ENCODE measurements around the gene SELENON.

SELENON gene

GRCh38 chr1:25858494-25858893 is 58.5 kb downstream of the SELENON start:
- TF ChIP-seq CTCF (IDR thresholded peaks at IDR 0.05; ENCODE audit: insufficient read depth, low read depth, low read length, missing control alignments): no peak
- DNase-seq (ENCODE audit: low read depth): peak; percentile 28
- peak overlapping the region; percentile 83 for H3K4me3 ChIP-seq (ENCODE audit: low read length)

DNA sequence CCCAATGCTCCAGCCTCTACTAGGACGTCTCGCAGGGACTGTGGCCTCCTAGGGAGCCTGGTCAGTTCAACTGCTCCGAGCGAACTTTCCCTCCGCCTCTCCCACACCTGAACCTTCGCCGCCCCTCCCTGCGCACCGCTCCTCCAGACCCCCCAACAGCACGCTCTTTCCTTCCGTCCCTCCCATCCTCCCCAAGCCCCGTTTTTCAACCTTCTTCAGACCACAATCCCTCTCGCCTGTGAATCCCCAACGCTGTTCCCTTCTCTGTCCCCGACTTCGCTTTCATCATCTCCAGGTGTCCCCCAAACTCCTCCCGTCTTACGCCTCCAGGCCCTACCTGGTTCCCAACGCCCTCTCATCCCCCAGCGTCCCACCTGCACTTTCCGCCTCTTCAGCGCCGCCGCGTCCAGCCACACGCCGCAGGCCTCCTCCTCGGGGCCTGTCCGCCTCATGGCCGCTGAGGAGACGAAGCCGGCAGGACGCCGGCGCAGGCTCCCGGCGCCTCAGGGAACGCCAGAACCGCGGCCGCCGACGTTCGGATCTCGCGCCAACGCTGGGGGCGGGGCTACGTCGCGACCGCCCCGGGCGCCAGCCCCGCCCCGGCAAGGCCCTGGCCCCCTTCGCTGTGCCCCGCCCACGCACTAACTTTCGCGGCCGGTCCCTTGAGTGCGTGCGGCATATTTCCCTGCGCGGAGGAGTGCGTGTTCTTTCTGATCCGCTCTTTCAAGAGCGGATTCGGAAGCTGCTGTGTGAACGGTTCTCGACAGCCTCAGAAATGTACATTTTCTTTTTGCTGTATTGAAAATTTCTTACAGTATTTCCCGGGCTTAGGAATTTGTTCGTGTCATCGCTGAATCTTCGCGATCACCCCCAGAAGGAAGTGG is 59.2 kb downstream of the SELENON start, which contains the start of gene AUNIP:
TSS of gene AUNIP (minus strand) at position 552 of the 884 bp plus-strand sequence. CDS start at position 452, 100 bp downstream.
- TF ChIP-seq CTCF (IDR thresholded peaks at IDR 0.05; ENCODE audit: insufficient read depth, low read depth, low read length, missing control alignments): no peak
- peak; percentile 88 for DNase-seq (ENCODE audit: low read depth)
- H3K4me3 ChIP-seq (ENCODE audit: low read length): peak within 1 kb of the TSS; percentile 83

- H3K4me3 ChIP-seq (ENCODE audit: low read length): no peak overlapping the region
- TF ChIP-seq CTCF (IDR thresholded peaks at IDR 0.05; ENCODE audit: insufficient read depth, low read depth, low read length, missing control alignments): no peak
- DNase-seq (ENCODE audit: low read depth): no peak
Observed at GRCh38 chr1:25861316-25862286, 61.6 kb downstream of the SELENON start.

DNA sequence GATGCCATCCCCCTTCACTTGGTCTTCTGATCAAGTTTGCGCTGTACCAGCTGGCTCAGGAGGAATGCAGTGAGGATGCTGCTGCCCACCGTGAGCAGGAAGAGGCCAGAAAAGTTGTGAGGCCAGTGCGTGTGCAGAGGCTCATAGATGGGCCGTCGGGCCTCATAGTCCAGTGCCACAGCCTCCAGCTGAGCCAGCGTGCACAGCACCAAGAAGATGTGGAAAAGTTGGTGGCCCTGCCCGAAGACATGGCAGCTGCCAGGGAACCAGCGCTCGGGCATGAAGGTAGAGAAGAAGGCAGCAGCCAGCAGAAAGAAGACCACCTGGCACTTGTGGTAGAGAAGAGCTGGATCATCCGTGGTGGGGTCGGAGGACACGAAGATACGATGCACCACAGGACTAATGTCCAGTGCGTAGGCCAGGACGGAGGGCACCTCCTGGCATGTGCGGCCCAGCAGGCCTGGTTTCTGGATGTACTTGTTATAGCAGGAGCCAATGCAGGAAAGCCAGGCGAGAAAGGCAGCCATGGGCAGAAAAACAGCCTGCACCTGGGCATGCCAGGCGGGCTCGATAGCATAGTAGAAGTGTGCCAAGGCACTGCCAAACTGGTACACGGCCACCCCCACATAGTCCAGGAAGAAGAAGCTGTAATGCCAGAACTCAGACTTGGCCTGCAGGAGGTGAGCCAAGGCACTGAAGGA is 62.9 kb downstream of the SELENON start:
- DNase-seq (ENCODE audit: low read depth): no peak
- no peak overlapping the region for H3K4me3 ChIP-seq (ENCODE audit: low read length)
- TF ChIP-seq CTCF (IDR thresholded peaks at IDR 0.05; ENCODE audit: insufficient read depth, low read depth, low read length, missing control alignments): no peak

- no peak for TF ChIP-seq CTCF (IDR thresholded peaks at IDR 0.05; ENCODE audit: insufficient read depth, low read depth, low read length, missing control alignments)
- DNase-seq (ENCODE audit: low read depth): no peak
- H3K4me3 ChIP-seq (ENCODE audit: low read length): no peak overlapping the region
Observed at GRCh38 chr1:25863486-25864262, 63.7 kb downstream of the SELENON start.

DNA sequence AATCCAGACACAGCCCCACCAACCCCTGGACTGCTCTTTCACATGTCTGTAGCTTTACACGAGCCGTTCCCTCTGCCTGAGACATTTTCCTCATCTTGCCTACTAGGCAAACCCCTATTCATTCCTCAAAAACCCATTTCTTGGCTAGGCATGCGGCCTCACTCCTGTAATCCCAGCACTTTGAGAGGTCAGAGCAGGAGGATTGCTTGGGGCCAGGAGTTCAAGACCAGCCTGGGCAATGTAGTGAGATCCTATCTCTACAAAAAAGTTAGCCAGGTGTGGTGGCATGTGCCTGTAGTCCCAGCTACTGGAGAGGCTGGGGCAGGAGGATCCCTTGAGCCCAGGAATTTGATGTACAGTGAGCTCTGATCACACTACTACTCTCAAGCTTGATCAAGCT is 64.4 kb downstream of the SELENON start:
- no peak for TF ChIP-seq CTCF (IDR thresholded peaks at IDR 0.05; ENCODE audit: insufficient read depth, low read depth, low read length, missing control alignments)

More for the DNA sequence above, 64.4 kb downstream of the SELENON start:
- DNase-seq (ENCODE audit: low read depth): no peak
- no peak overlapping the region for H3K4me3 ChIP-seq (ENCODE audit: low read length)
